ENCODE measurements around the gene ARL13B. TPM values are rescaled to one million over a fixed set of nuclear protein-coding genes. Genes with fewer than 3 reads are reported as not detected.

Gene ARL13B
- total RNA-seq, 2 donors from 2014 or later: 6.4 to 10.7 TPM

GRCh38 chr3:94082391-94082937, 102.5 kb downstream of the ARL13B start:
- WGBS: 79% methylated on average over 8 of the region's 8 CpGs
- no peaks in the 10 kb centered on the region for H3K9me3 ChIP-seq
- H3K27me3 ChIP-seq (replicated peaks; ENCODE audit: insufficient read depth): no peaks in the 10 kb centered on the region
- no peak overlapping the region for H3K4me3 ChIP-seq
- no peak overlapping the region for H3K27ac ChIP-seq
- H3K36me3 ChIP-seq: no peaks in the 10 kb centered on the region
- intact Hi-C loops (cut with DNase I): no loop called here
- no peak for DNase-seq (ENCODE audit: low spot score)
- no peak for TF ChIP-seq POLR2AphosphoS5 (IDR thresholded peaks at IDR 0.05)
- no peak for TF ChIP-seq POLR2A (IDR thresholded peaks at IDR 0.05)
- no peak for TF ChIP-seq CTCF (IDR thresholded peaks at IDR 0.05)
- H3K4me1 ChIP-seq (replicated peaks): no peaks in the 10 kb centered on the region

GRCh38 chr3:94083261-94083660, 103.3 kb downstream of the ARL13B start:
- no peak for DNase-seq (ENCODE audit: low spot score)
- no peaks in the 10 kb centered on the region for H3K9me3 ChIP-seq
- no peak overlapping the region for H3K27ac ChIP-seq
- no peaks in the 10 kb centered on the region for H3K4me1 ChIP-seq (replicated peaks)
- 88% methylated on average over 4 of the region's 4 CpGs for WGBS
- no peaks in the 10 kb centered on the region for H3K36me3 ChIP-seq
- TF ChIP-seq CTCF (IDR thresholded peaks at IDR 0.05) (no peak), POLR2AphosphoS5 (IDR thresholded peaks at IDR 0.05) (no peak), POLR2A (IDR thresholded peaks at IDR 0.05) (no peak)
- no peaks in the 10 kb centered on the region for H3K27me3 ChIP-seq (replicated peaks; ENCODE audit: insufficient read depth)
- H3K4me3 ChIP-seq: no peak overlapping the region
- intact Hi-C loops (cut with DNase I): no loop called here

- Histone ChIP-seq H3K36me3 (no peaks in the 10 kb centered on the region), H3K4me3 (no peak overlapping the region), H3K27ac (no peak overlapping the region), H3K4me1 (replicated peaks) (no peaks in the 10 kb centered on the region), H3K9me3 (no peaks in the 10 kb centered on the region), H3K27me3 (replicated peaks; ENCODE audit: insufficient read depth) (no peaks in the 10 kb centered on the region)
- no peak for TF ChIP-seq POLR2A (IDR thresholded peaks at IDR 0.05)
- TF ChIP-seq POLR2AphosphoS5 (IDR thresholded peaks at IDR 0.05): no peak
- no peak for TF ChIP-seq CTCF (IDR thresholded peaks at IDR 0.05)
- 96% methylated on average over 1 of the region's 1 CpG for WGBS
- intact Hi-C loops (cut with DNase I): no loop called here
- no peak for DNase-seq (ENCODE audit: low spot score)
Measured at GRCh38 chr3:94089126-94089525, 109.2 kb downstream of the ARL13B start.

GRCh38 chr3:94092086-94092485, 112.1 kb downstream of the ARL13B start:
- intact Hi-C loops (cut with DNase I): no loop called here
- no peaks in the 10 kb centered on the region for H3K36me3 ChIP-seq
- H3K4me3 ChIP-seq: no peak overlapping the region
- no peaks in the 10 kb centered on the region for H3K27me3 ChIP-seq (replicated peaks; ENCODE audit: insufficient read depth)
- no peak overlapping the region for H3K27ac ChIP-seq
- H3K9me3 ChIP-seq: no peaks in the 10 kb centered on the region
- TF ChIP-seq POLR2AphosphoS5 (IDR thresholded peaks at IDR 0.05): no peak
- no peak for TF ChIP-seq CTCF (IDR thresholded peaks at IDR 0.05)
- DNase-seq (ENCODE audit: low spot score): no peak
- no peaks in the 10 kb centered on the region for H3K4me1 ChIP-seq (replicated peaks)
- 96% methylated on average over 1 of the region's 1 CpG for WGBS

GRCh38 chr3:94093151-94093550, 113.2 kb downstream of the ARL13B start:
- no peaks in the 10 kb centered on the region for H3K27me3 ChIP-seq (replicated peaks; ENCODE audit: insufficient read depth)
- 64% methylated on average over 1 of the region's 1 CpG for WGBS
- no peak overlapping the region for H3K4me3 ChIP-seq
- H3K9me3 ChIP-seq: no peaks in the 10 kb centered on the region
- no peaks in the 10 kb centered on the region for H3K4me1 ChIP-seq (replicated peaks)
- DNase-seq (ENCODE audit: low spot score): no peak
- H3K27ac ChIP-seq: no peak overlapping the region
- no peaks in the 10 kb centered on the region for H3K36me3 ChIP-seq
- TF ChIP-seq CTCF (IDR thresholded peaks at IDR 0.05) (no peak), POLR2AphosphoS5 (IDR thresholded peaks at IDR 0.05) (no peak), POLR2A (IDR thresholded peaks at IDR 0.05) (no peak)
- intact Hi-C loops (cut with DNase I): no loop called here

Data from prostate gland (tissue), 2 donors.